HepG2 (cell line): ENCODE data around the gene C2orf92. TPM values are rescaled to one million over a fixed set of nuclear protein-coding genes. Genes with fewer than 3 reads are reported as not detected.
A peak's percentile ranks its signal among the peaks of the same experiment; 100 is the strongest.

Experiments used
- ATAC-seq: fragments of 200-7000 bp; cut with Tn5 transposase; 3 replicates; pipeline ENCODE4 v1.9.1; 2020; ENCODE audit warnings: mild to moderate bottlenecking, moderate library complexity
- BruUV-seq: library from RNA; stranded (reverse); fragments of 400-500 nt; replicated peaks from 2 replicates; lab custom pipeline; 2021; lab: Mats Ljungman, UMichigan
- CTCF ChIA-PET: fragments of 300-600 bp; formaldehyde crosslinking; extraction: SDS; loops from one replicate; lab custom pipeline; 2021; ENCODE audit warnings: low total read pairs, inconsistent platforms, low intra/inter-chr PET ratio; lab: Yijun Ruan, JAX
- POLR2A ChIA-PET: fragments of 350-600 bp; sonication (Branson Sonifier 250); formaldehyde crosslinking; loops from one replicate; lab custom pipeline; 2020; ENCODE audit warnings: antibody characterized with exemption, inconsistent platforms; lab: Yijun Ruan, JAX
- DNase-seq: peaks from one replicate; pipeline ENCODE4 v3.0.0-alpha.2; 2015; ENCODE audit warnings: low spot score
- FAIRE-seq: peaks from 3 replicates; lab custom pipeline; 2011; peaks lifted over from hg19 to GRCh38; lab: Jason Lieb, UNC
- H2AFZ ChIP-seq: one replicate; pipeline ENCODE4 v1.6.1; 2011; ENCODE audit warnings: low read length, inconsistent platforms
- H3K27ac ChIP-seq: fragments of 300-600 bp; 3 replicates; pipeline ENCODE4 v1.8.0; 2011; ENCODE audit warnings: mixed run types, mild to moderate bottlenecking, mixed read lengths, low read length, inconsistent platforms; ENCODE audit not compliant: insufficient read depth; ENCODE audit errors: extremely low read length
- H3K27me3 ChIP-seq, 2 experiments: fragments of 200-600 bp in 1 of 2; 2 replicates in 1 of 2; 3 replicates in 1 of 2; pipeline versions ENCODE4 v1.6.0 to v1.8.0; 2011; ENCODE audit warnings: low read length in 2 of 2, mild to moderate bottlenecking in 2 of 2, moderate library complexity in 2 of 2, inconsistent platforms in 1 of 2; ENCODE audit not compliant: insufficient read depth in 2 of 2, control insufficient read depth in 1 of 2
- H3K36me3 ChIP-seq, 2 experiments: fragments of 200-600 bp in 1 of 2; replicated peaks in 1 of 2; 2 replicates in 1 of 2; 3 replicates in 1 of 2; pipeline versions ENCODE4 v1.5.1 to v1.8.0; 2011; ENCODE audit warnings: low read length in 2 of 2, inconsistent platforms in 1 of 2; ENCODE audit not compliant: insufficient read depth in 2 of 2, control insufficient read depth in 1 of 2
- H3K4me1 ChIP-seq: 2 replicates; pipeline ENCODE4 v1.5.1; 2012; ENCODE audit warnings: low read length, inconsistent platforms; ENCODE audit not compliant: insufficient read depth
- H3K4me2 ChIP-seq: 2 replicates; pipeline ENCODE4 v1.6.0; 2011; ENCODE audit warnings: low read depth, low read length, inconsistent platforms
- H3K4me3 ChIP-seq, 3 experiments: fragments of 200-600 bp in 1 of 3; sonication (generic), shearing (Covaris generic) in 1 of 3; replicated peaks in 1 of 3; 2 replicates each; pipeline ENCODE4 v1.5.1; 2011 to 2016; ENCODE audit warnings: low read length in 3 of 3, inconsistent platforms in 2 of 3, low read depth in 2 of 3, mild to moderate bottlenecking in 2 of 3, control low read depth in 1 of 3, mixed read lengths in 1 of 3; ENCODE audit not compliant: insufficient read depth in 1 of 3
- H3K79me2 ChIP-seq: one replicate; pipeline ENCODE4 v1.6.1; 2011; ENCODE audit warnings: low read length, inconsistent platforms; ENCODE audit not compliant: insufficient read depth
- H3K9ac ChIP-seq: 2 replicates; pipeline ENCODE4 v1.6.0; 2011; ENCODE audit warnings: mild to moderate bottlenecking, low read depth, low read length, inconsistent platforms; ENCODE audit not compliant: insufficient read depth
- H3K9me3 ChIP-seq: 2 replicates; pipeline ENCODE4 v1.5.1; 2012; ENCODE audit warnings: mild to moderate bottlenecking, low read length
- H4K20me1 ChIP-seq: 2 replicates; pipeline ENCODE4 v1.6.0; 2011; ENCODE audit warnings: inconsistent platforms, mild to moderate bottlenecking, low read length, moderate library complexity; ENCODE audit not compliant: insufficient read depth
- ELF4 ChIP-seq: sonication (generic); formaldehyde crosslinking; IDR thresholded peaks from 2 replicates; pipeline ENCODE4 v1.5.0; 2020; ENCODE audit warnings: missing genetic modification reagents, mild to moderate bottlenecking, moderate library complexity, borderline replicate concordance
- HNRNPH1 ChIP-seq: fragments of 200-400 bp; formaldehyde crosslinking; optimal IDR thresholded peaks from 2 replicates; pipeline ENCODE3; 2017; ENCODE audit warnings: mild to moderate bottlenecking, low read depth, low read length
- IKZF4 ChIP-seq: sonication (generic); formaldehyde crosslinking; IDR thresholded peaks from 2 replicates; pipeline ENCODE4 v1.5.1; 2020; ENCODE audit warnings: borderline replicate concordance, mild to moderate bottlenecking, low read depth, missing genetic modification reagents; ENCODE audit errors: not compliant biosample characterization
- KAT2B ChIP-seq: fragments of 150-350 bp; IDR thresholded peaks from 2 replicates; pipeline ENCODE4 v1.6.1; 2014; ENCODE audit warnings: low read depth, low read length, borderline replicate concordance
- MEF2D ChIP-seq: sonication (generic); formaldehyde crosslinking; IDR thresholded peaks from 2 replicates; pipeline ENCODE4 v1.5.1; 2020; ENCODE audit warnings: mild to moderate bottlenecking, missing genetic modification reagents
- RELA ChIP-seq: sonication (generic); formaldehyde crosslinking; IDR thresholded peaks from 2 replicates; pipeline ENCODE4 v1.4.0; 2020; ENCODE audit warnings: missing genetic modification reagents
- USF2 ChIP-seq, 2 experiments: sonication (generic) in 1 of 2; formaldehyde crosslinking in 1 of 2; IDR thresholded peaks; 2 replicates each; pipeline versions ENCODE4 v1.5.1 to v1.6.1; 2011 to 2020; ENCODE audit warnings: borderline replicate concordance in 1 of 2, low read depth in 1 of 2, low read length in 1 of 2, mild to moderate bottlenecking in 1 of 2, missing genetic modification reagents in 1 of 2, moderate library complexity in 1 of 2
- ZFAT ChIP-seq: sonication (generic); formaldehyde crosslinking; conservative IDR thresholded peaks from 2 replicates; pipeline ENCODE4 v1.8.1; 2023; ENCODE audit warnings: missing genetic modification reagents, inconsistent platforms
- ZNF205 ChIP-seq: IDR thresholded peaks from 2 replicates; pipeline ENCODE4 v1.6.1; 2018; ENCODE audit warnings: missing biosample characterization, missing genetic modification reagents
- ZNF331 ChIP-seq: sonication (generic); formaldehyde crosslinking; IDR thresholded peaks from 2 replicates; pipeline ENCODE4 v1.4.0; 2020; ENCODE audit warnings: missing genetic modification reagents
- ZNF720 ChIP-seq: sonication (generic); formaldehyde crosslinking; IDR thresholded peaks from 2 replicates; pipeline ENCODE4 v1.4.0; 2020; ENCODE audit warnings: missing genetic modification reagents
- WGBS: methylation state at CpG from one replicate; pipeline ENCODE4 v1.1.6; 2017; ENCODE audit warnings: low lambda C conversion rate; 5-methylcytosine and 5-hydroxymethylcytosine counted together
- in situ Hi-C: cut with HindIII; loops from 2 replicates; pipeline ENCODE4 v1.10.0; 2017; ENCODE audit warnings: low pct_unique_long_range_greater_than_20kb; ENCODE audit not compliant: extremely low pct_ligation_motif_present
- intact Hi-C: fragments of 100-400 bp; cut with micrococcal nuclease; formaldehyde crosslinking; loops from one replicate; pipeline ENCODE4 v1.10.0; 2022; ENCODE audit not compliant: unreplicated experiment
- polyA plus RNA-seq, 8 experiments: library from polyadenylated mRNA; depleted of rRNA in 3 of 8; stranded (reverse) in 7 of 8; unstranded in 1 of 8; fragments of >200 nt; fragmentation: Illumina TruSeq in 4 of 8; extraction: Trizol in 4 of 8; gene quantifications; 2 replicates each; pipeline versions ENCODE4 v1.2.1 to v1.2.3, GENCODE V29; 2011 to 2016; ENCODE audit warnings: low read depth in 4 of 8, missing spikeins in 1 of 8, mixed read lengths in 1 of 8; ENCODE audit not compliant: insufficient read depth in 1 of 8
- total RNA-seq, 5 experiments: library from RNA; depleted of rRNA; stranded (reverse); fragments of >200 nt; fragmentation: Illumina TruSeq; extraction: Trizol; gene quantifications; 2 replicates each; pipeline ENCODE4 v1.2.3, GENCODE V29; 2016; ENCODE audit warnings: low read depth in 1 of 5

C2orf92 gene
- total and polyA plus RNA-seq, 2 of the 13 experiments (the other 11 are each of a cell fraction or from before 2014, with no cell fraction given): 4.9 to 5.0 TPM

GRCh38 chr2:97730245-97730644 is 60.7 kb downstream of the C2orf92 start:
- in situ Hi-C loops (no loop called here), intact Hi-C loops (no loop called here)
- CTCF ChIA-PET: no interaction called here
- WGBS: 73% methylated on average over 1 of the region's 1 CpG
- TF ChIP-seq ZFAT (CRISPR knock-in tag) (no peak), ZNF331 (CRISPR knock-in tag) (peak; percentile 99)
- no peaks in the 10 kb centered on the region for H3K36me3 ChIP-seq
- H3K4me1 ChIP-seq: no peaks in the 10 kb centered on the region
- H3K9ac ChIP-seq: no peak overlapping the region
- no peak overlapping the region for H3K27ac ChIP-seq
- FAIRE-seq: no peak
- no peak overlapping the region for H2AFZ ChIP-seq
- POLR2A ChIA-PET: interaction anchor here (0.7 kb wide), 1 partner anchor 543 kb away, joined by 3 read pairs; no protein-coding TSS in a partner anchor
- ATAC-seq: no peak
- no peak overlapping the region for H3K4me3 ChIP-seq
- H3K27me3 ChIP-seq: peaks cover 0 to 6% of the 10 kb centered on the region in 2 experiments; a peak in 2 of 5 replicates
- no peaks in the 10 kb centered on the region for H3K79me2 ChIP-seq
- H3K9me3 ChIP-seq: peaks cover 10% of the 10 kb centered on the region; the same call in 1 of the 2 replicates
- H4K20me1 ChIP-seq: no peaks in the 10 kb centered on the region
- H3K4me2 ChIP-seq: no peak overlapping the region
- BruUV-seq: no TSS peak
- no peak for DNase-seq

GRCh38 chr2:97731274-97732020 is 61.9 kb downstream of the C2orf92 start:
- WGBS: 47% methylated on average over 12 of the region's 12 CpGs
- DNase-seq (no peak), ATAC-seq (no peak), FAIRE-seq (no peak)
- Histone ChIP-seq H3K4me2 (no peak overlapping the region), H3K4me1 (no peaks in the 10 kb centered on the region), H3K9me3 (peaks cover 10% of the 10 kb centered on the region; the same call in 1 of the 2 replicates), H3K4me3 (no peak overlapping the region), H4K20me1 (no peaks in the 10 kb centered on the region), H2AFZ (no peak overlapping the region), H3K79me2 (no peaks in the 10 kb centered on the region), H3K36me3 (no peaks in the 10 kb centered on the region), H3K27me3 (peaks cover 0 to 9% of the 10 kb centered on the region in 2 experiments; a peak in 2 of 5 replicates), H3K9ac (no peak overlapping the region), H3K27ac (no peak overlapping the region)
- BruUV-seq: no TSS peak
- ChIA-PET POLR2A (no interaction called here), CTCF (no interaction called here)
- in situ Hi-C loops: no loop called here
- TF ChIP-seq ELF4 (CRISPR knock-in tag) (no peak), HNRNPH1 (no peak), ZNF205 (CRISPR knock-in tag) (no peak), KAT2B (no peak), RELA (CRISPR knock-in tag) (no peak), MEF2D (CRISPR knock-in tag) (no peak), USF2 (IDR thresholded peaks at IDR 0.05; ENCODE audit: low read depth, low read length) (no peak), USF2 (CRISPR knock-in tag; IDR thresholded peaks at IDR 0.05; ENCODE audit: borderline replicate concordance) (no peak), IKZF4 (CRISPR knock-in tag) (no peak), ZNF720 (no peak)
- intact Hi-C loops: no loop called here
